ENCODE results near the gene PITPNM2. TPM values are rescaled to one million over a fixed set of nuclear protein-coding genes. Genes with fewer than 3 reads are reported as not detected.
A peak's percentile ranks its signal among the peaks of the same experiment; 100 is the strongest.

PITPNM2 gene
- total RNA-seq, 1 donor from 2014 or later: 10.4 TPM

DNA sequence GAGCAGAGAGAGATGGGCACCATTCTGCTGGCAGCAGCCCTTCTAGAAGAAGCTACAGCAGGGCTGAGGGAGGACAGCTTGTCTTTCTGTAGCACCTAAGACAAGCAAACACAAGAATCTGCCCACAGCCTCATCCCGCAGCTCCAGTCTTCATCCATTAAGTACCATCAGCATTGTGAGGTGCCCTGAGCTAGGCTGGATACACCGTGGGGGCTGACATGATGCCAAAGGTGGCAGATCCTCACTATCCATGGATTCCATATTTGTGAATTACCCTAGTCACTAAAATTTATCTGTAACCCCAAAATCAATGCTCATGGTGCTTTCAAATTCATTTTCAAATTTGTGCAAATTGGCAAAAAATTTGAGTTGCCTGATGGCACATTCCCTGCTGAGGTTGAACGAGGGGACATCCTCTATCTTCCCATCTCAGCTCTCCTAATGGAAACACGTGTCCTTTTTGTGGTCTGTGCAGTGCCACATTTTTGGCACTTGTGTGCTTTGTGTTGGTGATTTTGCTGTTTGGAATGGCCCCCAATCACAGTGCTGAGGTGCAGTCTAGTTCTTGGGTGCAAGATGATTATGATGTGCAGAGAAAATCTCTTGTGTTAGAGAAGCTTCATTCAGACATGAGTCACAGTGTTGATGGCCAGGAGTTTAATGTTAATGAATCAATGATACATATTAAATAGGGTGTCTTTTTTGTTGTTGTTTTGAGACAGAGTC lies 7.0 kb downstream of the PITPNM2 start:
- DNase-seq: no peak

DNA sequence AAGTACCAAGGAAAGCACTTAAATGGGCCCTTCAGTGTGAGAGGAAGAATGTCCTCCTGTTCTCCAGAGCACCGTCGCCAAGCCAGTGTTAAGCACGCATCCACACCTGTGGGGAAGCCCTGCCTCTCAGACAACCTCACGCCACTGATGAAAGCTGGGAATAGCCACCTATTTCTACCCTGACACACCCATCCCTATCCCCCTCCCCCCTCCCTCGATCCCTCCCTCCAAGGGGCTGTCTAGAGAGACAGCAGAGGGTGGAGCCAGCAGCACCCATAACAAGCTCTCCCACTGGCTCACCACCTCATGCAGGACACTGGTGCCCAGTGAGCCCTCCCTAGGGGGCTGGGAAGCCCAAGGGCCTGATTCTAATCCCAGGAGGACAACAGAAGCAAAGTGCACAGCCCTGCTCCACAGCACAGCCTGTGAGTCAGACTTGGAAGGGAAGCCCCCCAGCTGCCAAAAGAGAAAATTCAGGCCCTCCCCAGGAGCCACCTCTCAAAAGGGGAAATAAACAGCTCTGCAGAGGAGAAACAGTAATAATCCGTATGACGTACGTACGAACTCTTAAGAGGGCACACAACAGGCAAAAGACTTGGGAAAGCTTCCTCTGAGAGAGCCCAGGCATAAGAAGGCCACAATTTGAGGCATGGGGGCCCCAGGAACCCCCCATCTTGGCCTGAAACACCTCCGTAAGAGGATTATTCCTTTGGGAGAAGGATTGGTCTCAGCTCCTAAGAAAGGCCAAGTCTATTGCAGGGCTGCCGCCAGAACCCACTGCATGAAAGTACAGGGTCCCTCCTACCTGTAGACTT lies 7.8 kb downstream of the PITPNM2 start:
- no peak for DNase-seq

- no peak for DNase-seq
These were observed 8.4 kb downstream of the PITPNM2 start for GRCh38 chr12:123142518-123142840.

GRCh38 chr12:123141615-123142517 lies 9.0 kb downstream of the PITPNM2 start:
- no peak for DNase-seq

GRCh38 chr12:123140676-123141614 lies 9.9 kb downstream of the PITPNM2 start:
- DNase-seq: no peak

- peak; percentile 71 for DNase-seq
These were observed 10.8 kb downstream of the PITPNM2 start for GRCh38 chr12:123139926-123140675.

GRCh38 chr12:123135688-123136087 lies 15.2 kb downstream of the PITPNM2 start:
- DNase-seq: no peak

GRCh38 chr12:123134826-123135225 lies 16.1 kb downstream of the PITPNM2 start:
- no peak for DNase-seq

- peak; percentile 51 for DNase-seq
These were observed 16.6 kb downstream of the PITPNM2 start for GRCh38 chr12:123134271-123134671.

GRCh38 chr12:123133701-123134100 lies 17.2 kb downstream of the PITPNM2 start:
- DNase-seq: no peak

DNA sequence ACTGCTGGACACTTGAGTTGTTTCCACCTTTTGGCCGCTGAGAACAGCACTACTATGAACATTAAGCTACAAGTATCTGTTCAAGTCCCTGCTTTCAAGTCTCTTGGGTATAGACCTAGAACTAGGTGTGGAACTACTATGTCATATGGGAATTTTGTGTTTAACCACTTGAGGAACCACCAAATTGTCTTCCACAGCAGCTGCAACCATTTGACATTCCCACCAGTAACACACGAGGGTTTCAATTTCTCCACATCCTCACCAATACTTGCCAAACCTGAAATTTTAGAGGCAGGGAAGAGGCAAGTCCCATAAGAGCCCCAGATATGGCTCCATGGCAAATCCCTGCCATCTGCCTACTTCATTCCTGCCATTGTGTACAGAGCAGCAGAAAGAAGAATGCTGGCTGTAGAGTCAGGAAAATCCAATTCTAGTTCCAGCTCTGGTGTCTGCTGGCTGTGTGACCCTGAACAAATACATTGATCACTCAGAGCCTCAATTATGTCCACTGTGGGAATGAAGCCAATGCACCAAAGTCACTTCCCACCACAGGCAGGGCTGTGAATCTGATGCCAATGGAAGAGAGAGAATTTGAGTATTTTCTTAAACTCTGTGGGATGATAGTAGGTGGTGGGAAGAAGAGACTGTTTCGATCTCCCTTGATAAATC lies 17.8 kb downstream of the PITPNM2 start:
- DNase-seq: no peak

- DNase-seq: peak; percentile 48
These were observed 18.9 kb downstream of the PITPNM2 start for GRCh38 chr12:123131879-123132402.

GRCh38 chr12:123131291-123131832 lies 19.5 kb downstream of the PITPNM2 start:
- DNase-seq: no peak

DNA sequence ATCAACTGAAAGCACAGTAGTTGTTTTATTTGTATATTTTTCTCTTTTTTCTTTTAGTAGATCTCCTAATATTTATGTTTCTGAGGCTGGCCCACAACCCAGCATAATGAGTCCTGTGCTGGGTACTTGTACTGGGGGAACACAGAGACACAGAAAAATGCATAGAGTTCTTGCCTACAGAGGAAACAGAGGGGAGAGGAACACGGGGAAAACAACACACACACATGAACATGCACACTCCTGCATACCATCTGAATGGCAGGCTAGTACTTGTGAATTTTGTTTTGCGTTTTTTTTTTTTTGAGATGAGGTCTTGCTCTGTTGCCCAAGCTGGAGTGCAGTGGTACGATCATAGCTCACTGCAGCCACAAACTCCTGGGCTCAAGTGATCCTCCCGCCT lies 21.3 kb downstream of the PITPNM2 start:
- DNase-seq: no peak

DNA sequence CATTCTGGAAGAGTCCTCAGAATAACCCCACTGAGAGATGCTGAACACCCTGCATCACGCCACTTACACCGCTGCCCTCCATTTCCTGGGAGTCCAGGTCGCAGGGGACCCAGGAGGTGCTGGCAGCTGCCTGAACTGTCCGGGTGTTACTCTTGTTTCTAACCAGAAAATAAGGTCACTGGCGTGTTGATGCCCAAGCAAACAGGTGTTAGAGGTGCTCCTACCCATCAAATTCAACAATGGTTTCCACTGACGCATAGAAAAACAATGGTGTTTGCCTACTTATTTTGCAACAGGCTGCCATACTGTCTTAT lies 23.8 kb downstream of the PITPNM2 start:
- DNase-seq: no peak

GRCh38 chr12:123126294-123127181 lies 24.4 kb downstream of the PITPNM2 start:
- DNase-seq: peak; percentile 65

DNA sequence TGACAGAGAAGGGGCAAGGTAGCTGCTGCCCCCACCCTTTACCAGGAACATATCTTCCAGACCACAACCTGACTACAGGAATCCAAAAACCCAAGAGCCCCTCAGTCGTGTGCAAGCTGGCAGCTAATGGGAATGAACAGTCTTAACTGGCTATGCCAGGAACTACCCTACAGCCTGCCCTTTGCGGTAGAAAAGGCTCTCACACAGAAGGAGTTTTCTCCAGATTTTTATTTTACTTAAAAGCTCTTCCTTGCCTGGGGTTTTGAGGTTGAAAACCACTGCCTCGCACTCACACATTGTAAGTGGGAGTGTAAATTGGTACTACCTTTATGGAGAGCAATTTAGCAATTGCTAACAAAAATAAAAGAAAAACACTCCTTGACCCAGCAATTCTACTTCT lies 28.3 kb downstream of the PITPNM2 start:
- no peak for DNase-seq

DNA sequence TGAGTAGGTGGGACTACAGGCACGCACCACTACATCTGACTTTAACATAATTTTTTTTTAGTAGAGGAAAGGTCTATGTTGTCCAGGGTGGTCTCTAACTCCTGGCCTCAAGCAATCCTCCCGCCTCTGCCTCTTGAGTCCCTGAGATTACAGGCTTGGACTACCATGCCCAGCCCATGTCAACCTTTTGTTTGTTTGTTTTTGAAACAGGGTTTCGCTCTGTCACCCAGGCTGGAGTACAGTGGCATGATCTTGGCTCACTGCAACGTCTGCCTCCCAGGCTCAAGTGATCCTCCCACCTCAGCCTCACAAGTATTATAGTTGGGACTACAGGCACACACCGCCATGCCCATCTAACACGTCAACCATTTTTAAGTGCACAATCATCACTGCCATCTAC lies 29.2 kb downstream of the PITPNM2 start:
- no peak for DNase-seq

Data from tongue (tissue), 2 donors.